ENCODE results near the gene FNDC3B.

The FNDC3B gene

GRCh38 chr3:172060234-172060633 lies 20.9 kb downstream of the FNDC3B start:
- DNase-seq (ENCODE audit: low read depth): no peak
- in situ Hi-C loops (cut with HindIII; ENCODE audit: low sequenced_read_pairs): no loop called here
- no peak for TF ChIP-seq CTCF (IDR thresholded peaks at IDR 0.05; ENCODE audit: low read depth, low read length, missing control alignments)
- no peak overlapping the region for H3K4me3 ChIP-seq (ENCODE audit: low read depth, low read length)

GRCh38 chr3:172061724-172062184 lies 22.4 kb downstream of the FNDC3B start:
- H3K4me3 ChIP-seq (ENCODE audit: low read depth, low read length): no peak overlapping the region
- no peak for TF ChIP-seq CTCF (IDR thresholded peaks at IDR 0.05; ENCODE audit: low read depth, low read length, missing control alignments)
- in situ Hi-C loops (cut with HindIII; ENCODE audit: low sequenced_read_pairs): no loop called here
- DNase-seq (ENCODE audit: low read depth): no peak

- TF ChIP-seq CTCF (IDR thresholded peaks at IDR 0.05; ENCODE audit: low read depth, low read length, missing control alignments): no peak
- no peak for DNase-seq (ENCODE audit: low read depth)
- in situ Hi-C loops (cut with HindIII; ENCODE audit: low sequenced_read_pairs): no loop called here
- H3K4me3 ChIP-seq (ENCODE audit: low read depth, low read length): no peak overlapping the region
Observed at GRCh38 chr3:172062761-172063160, 23.4 kb downstream of the FNDC3B start.

GRCh38 chr3:172063456-172064432 lies 24.4 kb downstream of the FNDC3B start:
- in situ Hi-C loops (cut with HindIII; ENCODE audit: low sequenced_read_pairs): no loop called here
- no peak overlapping the region for H3K4me3 ChIP-seq (ENCODE audit: low read depth, low read length)
- DNase-seq (ENCODE audit: low read depth): no peak
- TF ChIP-seq CTCF (IDR thresholded peaks at IDR 0.05; ENCODE audit: low read depth, low read length, missing control alignments): no peak

- in situ Hi-C loops (cut with HindIII; ENCODE audit: low sequenced_read_pairs): no loop called here
- no peak for DNase-seq (ENCODE audit: low read depth)
- H3K4me3 ChIP-seq (ENCODE audit: low read depth, low read length): no peak overlapping the region
- no peak for TF ChIP-seq CTCF (IDR thresholded peaks at IDR 0.05; ENCODE audit: low read depth, low read length, missing control alignments)
Observed at GRCh38 chr3:172065527-172065926, 26.1 kb downstream of the FNDC3B start.

- in situ Hi-C loops (cut with HindIII; ENCODE audit: low sequenced_read_pairs): no loop called here
- no peak for DNase-seq (ENCODE audit: low read depth)
- no peak overlapping the region for H3K4me3 ChIP-seq (ENCODE audit: low read depth, low read length)
- no peak for TF ChIP-seq CTCF (IDR thresholded peaks at IDR 0.05; ENCODE audit: low read depth, low read length, missing control alignments)
Observed at GRCh38 chr3:172065967-172066762, 26.8 kb downstream of the FNDC3B start.

Data from astrocyte of the cerebellum (primary cell).